HG03045 (cell line): ENCODE data around the gene RANBP9.
A peak's percentile ranks its signal among the peaks of the same experiment; 100 is the strongest.

Source experiments
- ATAC-seq: cut with Tn5 transposase; IDR thresholded peaks from one replicate; pipeline ENCODE4 v1.9.1; 2021; ENCODE audit warnings: mild to moderate bottlenecking, moderate library complexity; ENCODE audit not compliant: unreplicated experiment

RANBP9 gene

DNA sequence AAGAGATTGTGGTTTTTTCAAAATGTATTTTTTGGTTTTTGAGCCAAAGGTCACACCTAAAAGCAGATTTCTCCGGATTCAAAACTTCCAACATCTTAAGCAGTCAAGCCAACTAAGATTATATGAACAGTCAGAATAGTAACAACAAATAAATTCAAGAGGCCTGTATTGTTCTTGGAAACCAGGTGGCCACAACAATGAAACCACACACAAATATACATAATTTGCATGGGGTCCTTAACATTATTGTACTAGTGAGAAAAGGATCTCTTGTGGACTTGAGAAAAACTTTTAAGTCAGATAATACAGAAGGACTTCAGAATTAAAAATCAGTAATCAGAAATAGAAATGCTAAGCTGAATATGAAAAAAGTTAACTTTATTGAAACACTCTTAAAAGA, 55.9 kb downstream of the RANBP9 start:
- ATAC-seq, result no peak

DNA sequence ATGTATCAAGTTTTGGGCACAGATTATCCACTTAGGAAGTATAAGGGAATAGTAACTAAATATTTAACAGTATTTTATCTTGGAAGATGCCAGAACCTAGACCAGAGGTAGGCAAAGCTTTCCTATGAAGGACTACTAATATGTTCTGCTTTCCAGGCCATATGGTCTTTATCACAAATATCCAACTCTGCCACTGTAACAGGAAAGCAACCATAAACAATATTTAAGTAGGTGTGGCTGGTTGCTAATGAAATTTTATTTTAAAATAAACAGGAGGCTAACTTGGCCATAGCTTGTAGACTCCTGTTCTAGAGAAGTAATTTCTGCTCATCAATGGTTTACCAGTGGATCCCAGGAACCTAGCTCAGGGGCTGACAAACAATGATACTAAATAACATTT, 57.1 kb downstream of the RANBP9 start:
- ATAC-seq, result no peak

DNA sequence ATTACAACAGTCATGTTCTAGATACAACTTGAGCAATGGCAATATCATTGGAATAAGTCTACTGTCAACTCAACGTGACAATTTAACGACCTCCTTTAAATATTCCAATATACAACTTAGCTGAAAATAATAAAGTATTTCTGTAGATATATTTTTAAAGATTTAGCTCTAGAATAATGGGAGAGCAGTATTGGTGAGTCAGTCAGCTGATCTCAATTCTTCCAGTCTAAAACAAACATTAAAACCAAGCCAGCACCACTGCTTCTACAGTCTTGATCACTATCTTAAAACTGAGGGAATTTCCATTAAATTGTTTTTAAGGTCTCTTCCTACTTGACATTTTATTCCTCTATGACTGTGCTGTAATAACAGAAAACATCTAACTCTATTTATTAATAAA, 58.3 kb downstream of the RANBP9 start:
- no peak for ATAC-seq

DNA sequence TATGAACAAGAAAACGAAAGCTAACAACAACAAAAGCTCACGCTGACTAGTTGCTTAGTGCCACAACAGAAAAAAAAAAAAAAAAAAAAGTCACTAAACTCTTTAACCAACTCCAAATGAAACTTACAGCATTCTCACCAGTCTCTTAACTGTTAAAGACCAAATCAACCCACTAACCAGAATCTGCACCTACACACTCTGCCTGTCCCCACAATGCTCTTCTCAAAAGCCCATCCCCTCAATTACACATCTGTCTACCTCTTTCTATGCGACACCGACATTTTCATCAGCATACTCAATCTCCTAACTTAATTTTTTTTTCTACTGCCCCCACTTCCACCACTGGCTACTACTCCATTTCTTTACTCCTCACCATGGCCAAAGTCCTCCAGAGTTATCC, 62.2 kb downstream of the RANBP9 start:
- no peak for ATAC-seq

DNA sequence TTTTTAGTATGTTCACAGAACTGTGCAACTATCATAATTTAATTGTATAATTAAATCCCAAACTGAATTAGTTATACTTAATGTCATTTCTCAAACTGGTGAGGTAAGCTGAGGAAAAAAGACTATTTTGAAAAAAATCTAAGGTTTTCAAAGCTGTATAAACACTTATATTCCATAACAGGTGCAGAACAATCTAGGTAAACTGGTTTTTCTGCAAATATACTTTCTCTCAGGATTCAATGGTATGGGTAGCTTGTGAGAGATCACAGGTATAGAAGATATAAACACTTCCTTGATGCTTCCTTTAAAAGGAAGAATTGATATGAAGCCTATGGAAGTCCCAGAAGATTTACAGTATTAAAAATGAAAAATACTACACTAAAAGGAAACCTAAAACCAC, 62.8 kb downstream of the RANBP9 start:
- no peak for ATAC-seq

DNA sequence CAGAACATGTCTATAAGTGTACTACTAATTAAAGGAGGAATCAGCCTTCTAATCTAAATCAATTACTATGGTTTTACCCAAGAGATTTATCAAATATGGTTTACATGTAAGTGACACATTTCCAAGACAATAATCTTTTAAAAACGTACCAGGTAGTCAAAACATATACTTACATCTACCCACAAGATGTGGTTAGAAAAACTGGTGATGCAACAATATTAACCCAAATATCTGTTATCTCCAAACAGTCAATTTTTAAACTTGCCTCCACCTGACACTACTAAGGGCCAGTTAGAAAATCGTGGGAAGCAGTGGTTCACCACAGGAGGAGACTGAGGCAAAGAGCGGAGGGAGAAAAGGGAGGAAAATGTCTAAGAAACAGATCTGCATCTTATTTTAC, 68.5 kb downstream of the RANBP9 start:
- no peak for ATAC-seq

DNA sequence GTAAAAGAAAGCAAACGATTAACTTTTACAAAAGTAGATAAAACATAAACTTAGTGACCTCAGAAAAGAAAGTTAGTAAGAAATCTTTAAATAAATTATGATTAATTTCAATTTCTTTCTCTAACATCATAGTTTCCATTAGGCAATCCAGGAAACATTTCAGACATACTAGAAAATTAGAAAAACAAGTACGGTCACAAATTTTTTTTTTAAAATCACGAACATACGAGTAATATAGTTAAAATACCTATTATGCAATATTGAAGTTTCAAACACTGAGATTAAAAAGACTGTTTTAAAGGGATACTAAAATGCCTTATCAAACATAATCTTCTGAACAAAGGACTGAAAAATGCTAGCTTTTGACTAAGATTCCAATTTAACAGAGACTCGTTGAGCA, 70.3 kb downstream of the RANBP9 start:
- no peak for ATAC-seq

DNA sequence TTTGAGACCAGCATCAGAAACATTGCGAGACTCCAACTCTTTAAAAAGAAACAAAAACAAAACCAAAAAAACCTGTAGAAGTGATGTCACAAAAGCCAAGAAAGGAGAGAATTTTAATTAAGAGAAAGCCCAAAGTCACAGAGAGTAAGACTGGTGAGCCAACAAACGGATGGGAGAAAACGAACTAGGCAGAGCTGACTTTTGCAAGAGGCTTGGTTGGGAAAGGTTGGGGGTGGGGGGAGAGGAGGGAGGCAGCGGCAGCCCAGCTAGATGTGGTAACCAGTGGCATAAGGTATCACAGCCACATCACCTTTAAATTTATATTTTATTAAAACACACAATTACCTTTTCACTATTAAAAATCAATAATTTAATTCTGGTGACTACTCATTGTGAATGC, 73.0 kb downstream of the RANBP9 start:
- ATAC-seq, result no peak

DNA sequence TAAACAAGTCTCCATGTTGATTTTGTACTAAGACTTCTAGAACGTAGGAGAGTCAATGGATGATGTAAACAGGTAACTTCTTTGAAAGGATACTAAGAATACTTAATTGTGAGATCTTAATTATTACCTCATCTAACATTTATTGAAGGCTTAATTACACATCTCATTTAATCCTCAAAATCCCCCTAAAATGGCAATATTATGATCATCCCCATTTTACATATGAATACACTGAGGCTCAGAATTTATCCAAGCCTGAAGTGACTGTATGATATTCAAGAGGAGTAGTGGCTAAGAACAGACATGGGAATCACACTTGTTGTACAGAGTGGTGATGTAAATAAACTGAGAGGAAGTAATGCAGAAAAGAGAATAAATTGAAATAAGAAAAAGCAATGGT, 73.6 kb downstream of the RANBP9 start:
- ATAC-seq, result no peak

DNA sequence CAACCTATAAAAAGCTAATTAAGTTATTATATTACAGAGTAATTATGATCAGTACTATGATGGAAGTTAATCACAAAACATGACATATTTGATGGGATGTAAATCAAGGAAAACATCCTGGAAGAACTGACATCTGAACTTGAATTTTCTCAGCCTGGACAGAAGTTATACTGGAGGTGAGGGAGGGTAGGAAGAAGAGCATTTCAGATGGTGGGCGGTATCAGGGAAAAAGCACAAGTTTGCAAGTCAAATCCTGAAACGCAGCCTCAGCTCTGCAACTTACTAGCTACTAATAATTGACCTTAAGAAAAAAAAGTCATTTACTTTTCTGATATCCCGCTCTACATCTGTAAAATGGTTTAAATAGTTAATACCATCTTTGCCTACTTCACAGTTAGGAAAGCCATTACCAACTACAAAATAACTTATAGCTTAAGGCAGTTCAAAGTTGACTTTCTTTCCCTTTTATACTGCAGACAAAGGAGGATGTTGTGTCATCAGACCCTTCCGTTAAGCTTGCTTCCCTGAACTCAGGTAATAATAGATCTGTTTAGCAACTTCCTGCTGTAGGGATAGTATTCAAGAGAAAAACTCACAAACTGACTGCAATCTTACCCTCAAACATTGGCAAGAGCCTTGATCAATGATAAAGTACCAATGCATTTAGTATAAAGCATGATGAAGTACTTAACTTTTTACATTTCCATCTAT, 75.5 kb downstream of the RANBP9 start:
- no peak for ATAC-seq

DNA sequence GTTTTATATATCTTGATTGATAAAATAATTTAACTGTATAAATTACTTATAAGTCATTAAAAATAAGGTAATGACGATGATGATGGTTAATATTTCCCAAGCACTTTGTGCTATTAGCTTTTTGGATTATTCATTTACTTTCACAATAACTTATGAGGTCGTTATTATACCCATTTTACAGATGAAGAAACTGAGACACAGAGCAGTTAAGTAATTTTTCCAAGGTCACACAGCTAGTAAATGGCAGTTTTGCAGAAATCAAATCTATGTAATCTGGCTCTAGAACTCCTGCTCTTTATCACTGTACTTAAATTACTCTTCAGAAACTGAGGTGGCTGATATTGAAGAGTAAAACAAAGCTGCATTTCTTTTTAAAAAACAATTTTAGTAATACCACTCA, 78.3 kb downstream of the RANBP9 start:
- no peak for ATAC-seq

DNA sequence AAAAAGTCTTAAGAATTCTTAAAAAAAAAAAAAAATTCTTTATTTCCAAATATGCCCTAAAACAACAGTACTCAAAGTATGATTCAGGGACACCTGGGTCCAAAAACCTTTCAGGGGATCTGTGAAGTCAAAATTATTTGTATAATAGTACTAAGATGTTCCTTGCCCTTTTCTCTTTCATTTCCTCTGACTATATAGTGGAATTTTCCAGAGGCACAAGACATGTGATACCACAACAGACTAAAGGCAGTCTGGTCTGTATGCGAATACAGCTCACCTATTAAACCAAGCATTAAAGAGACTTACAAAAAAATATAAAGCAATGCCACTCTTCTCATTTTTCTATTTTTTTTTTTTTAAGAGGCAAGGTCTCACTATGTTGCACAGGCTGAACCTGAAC, 81.1 kb downstream of the RANBP9 start:
- no peak for ATAC-seq

DNA sequence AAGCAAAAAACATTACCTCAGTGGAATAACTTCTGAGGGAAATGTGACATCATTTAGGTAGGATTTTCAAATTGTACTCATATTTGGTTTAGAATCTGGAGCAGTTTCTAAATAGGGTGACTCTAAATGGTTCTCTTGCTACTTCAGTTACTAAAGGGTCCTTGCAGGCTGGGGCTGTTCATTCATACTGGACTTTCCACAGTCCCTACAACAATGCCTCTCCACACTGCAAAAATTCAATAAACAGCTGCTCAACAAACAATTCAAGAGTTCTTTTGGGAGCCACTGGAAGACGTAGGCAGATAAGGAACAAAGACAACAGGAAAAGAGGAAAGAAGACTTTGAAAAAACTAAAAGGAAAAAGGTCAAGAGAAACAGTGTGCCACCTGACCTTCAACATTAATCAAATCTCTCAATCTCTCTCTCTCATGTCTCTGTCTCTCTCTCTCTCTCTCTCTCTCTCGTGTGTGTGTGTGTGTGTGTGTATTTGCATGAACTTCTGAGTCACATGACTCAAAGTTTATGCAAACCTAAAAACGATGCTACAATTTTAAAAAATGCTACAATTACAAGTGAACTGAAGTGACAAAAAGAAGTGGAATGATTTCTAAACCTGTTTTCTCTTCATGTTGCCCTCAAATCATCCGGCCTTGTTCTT, 82.0 kb downstream of the RANBP9 start:
- no peak for ATAC-seq

DNA sequence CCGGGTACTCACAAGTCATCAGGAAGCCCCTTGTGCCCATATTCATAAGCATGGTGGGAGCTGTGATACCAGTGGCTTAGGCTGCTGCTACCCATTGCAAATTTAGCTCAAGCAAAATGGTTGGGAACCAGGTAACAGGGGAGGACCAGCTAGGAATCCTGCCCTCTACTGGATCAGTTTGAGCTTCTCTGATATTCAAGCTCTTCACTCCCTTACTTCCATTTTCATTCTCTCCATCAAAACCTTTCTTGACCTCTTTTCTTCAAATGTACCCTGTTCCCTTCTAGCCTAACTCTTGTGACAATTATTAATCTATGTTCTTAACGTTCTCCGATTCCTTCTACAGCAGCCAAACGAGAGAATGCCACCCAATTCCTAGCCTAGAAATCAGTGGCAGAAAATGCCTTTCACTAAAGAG, 86.8 kb downstream of the RANBP9 start:
- no peak for ATAC-seq

DNA sequence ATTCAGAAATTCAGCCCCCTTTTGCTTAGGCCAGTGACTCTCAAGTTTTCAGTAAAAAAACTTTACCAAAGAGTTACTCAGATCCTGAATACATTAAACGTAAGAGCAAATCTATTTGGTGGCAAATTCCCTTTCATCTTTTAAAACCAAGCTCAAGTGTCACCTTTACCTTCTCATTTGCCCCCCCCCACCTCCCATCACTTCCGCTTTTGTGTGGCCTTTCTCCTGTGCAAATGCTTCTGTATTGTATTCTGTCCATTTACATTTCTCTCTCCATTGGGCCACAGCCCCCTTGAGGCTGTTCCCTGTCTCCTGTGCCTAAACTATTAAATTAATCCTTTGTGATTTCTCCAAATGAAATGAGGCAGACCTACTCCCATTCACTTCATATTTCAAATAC, 94.6 kb downstream of the RANBP9 start:
- ATAC-seq, result no peak

DNA sequence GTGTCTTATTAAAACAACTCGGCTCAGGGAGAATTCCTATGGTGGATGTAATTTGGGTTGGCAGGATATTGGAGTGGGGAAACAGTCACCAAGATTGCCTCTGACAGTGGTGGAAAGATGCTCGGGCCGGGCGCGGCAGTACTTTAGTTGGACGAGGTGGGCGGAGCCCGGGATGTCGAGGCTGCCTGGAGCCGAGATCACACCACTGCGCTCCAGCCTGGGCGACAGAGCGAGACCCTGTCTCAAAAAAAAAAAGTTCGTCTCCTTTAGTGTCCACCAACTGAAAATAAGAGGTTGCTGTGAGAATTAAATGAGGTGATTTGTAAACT, 95.9 kb downstream of the RANBP9 start:
- peak; percentile 21 for ATAC-seq

DNA sequence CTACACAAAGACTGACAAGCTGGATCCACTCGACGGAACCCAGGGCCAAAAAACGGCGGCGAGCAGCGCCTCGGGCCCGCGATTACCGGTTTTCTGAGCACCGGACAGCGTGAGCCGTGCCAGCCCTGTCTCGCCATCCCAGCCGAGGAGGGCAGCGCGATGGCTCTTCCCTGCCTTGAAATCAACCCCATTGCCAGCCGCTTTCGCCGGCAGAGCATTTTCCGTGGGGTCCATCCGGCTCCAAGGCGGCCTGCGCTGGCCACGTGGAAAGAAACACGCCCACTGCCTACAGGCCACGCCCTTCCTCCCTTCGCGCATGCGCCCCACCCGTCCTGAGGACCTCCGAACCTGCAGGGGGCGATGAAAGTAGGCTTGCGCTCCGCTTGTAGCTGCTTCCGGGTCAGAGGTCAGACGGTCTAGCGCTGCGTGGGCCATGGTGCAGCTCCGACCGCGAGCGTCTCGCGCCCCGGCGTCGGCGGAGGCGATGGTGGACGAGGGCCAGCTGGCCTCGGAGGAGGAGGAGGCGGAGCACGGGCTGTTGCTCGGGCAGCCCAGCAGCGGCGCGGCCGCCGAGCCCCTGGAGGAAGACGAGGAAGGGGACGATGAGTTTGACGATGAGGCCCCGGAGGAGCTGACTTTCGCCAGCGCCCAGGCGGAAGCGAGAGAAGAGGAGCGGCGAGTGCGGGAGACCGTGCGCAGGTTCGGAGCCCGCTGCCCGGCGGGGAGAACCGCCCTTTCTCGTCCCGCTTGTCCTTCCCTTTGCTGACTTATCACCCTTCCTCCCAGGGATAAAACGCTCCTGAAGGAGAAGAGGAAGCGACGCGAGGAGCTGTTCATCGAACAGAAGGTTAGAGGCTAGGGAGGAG, 96.5 kb downstream of the RANBP9 start, which contains the start of gene NOL7:
NOL7 (plus strand) TSS at position 410 of the 866 bp plus-strand sequence; CDS start at position 434, 24 bp downstream.
- peak; percentile 90 for ATAC-seq

DNA sequence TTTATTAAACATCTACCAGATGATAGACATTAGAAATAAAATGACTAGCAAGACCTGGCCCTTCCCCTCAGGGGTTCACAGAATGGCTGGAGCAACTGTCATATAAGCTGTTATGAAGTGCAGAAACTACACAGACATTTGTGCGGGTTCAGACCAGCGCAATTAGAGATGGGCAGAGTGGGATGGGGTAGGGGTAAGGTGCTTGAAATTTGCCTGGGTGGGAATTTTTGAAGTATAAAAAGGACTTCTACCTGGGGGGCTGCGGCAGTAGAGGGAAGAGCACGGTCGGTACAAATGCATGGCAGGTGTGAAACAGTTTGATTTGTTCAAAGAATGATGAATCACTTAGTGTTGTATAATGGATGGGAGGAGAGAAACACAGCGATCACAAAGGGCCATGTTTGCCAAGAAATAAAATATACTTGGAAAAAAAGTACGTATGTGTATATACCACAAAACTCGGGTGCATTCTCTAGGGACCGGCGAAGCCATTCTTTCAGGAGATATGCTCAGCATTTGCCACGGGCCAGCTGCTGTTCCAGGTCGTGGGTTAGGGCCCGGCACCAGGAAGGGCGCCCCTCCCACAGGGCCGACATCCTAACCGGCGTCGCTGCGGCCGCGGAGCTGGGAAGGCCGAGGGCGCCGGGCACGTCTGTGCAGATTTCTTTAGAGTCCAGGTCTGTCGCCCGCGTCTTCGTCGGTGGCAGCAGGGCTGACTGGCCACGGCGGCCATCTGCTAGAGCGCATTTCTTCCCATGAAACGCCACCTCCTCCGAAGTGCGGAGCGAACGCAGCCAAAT, 97.3 kb downstream of the RANBP9 start:
- ATAC-seq, result peak; percentile 25

DNA sequence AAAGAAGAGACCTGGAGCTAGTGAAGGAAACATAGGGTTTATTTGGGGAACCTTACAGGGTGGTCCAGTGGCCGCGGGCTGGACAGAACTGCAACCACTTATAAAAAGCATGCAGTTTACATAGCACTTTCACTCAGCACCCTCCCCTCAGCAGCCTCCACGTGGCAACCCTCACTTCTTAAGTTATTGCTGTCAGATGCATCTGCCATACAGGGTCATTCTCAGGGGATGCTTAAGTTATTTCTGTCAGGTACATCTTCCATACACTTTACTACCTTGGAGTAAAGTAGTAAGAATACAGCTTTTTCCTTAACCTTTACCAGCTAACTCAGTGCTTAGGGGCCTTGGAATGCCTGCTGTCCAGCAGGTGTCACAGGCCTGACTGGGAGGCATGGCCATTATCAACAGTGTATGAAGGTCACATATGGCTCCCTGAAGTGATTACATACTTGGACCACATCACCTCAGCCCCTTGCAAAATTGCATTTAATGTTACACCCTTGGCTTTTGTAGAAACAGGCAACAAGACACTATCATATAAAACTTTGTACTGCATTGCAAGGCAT, 98.5 kb downstream of the RANBP9 start:
- no peak for ATAC-seq

DNA sequence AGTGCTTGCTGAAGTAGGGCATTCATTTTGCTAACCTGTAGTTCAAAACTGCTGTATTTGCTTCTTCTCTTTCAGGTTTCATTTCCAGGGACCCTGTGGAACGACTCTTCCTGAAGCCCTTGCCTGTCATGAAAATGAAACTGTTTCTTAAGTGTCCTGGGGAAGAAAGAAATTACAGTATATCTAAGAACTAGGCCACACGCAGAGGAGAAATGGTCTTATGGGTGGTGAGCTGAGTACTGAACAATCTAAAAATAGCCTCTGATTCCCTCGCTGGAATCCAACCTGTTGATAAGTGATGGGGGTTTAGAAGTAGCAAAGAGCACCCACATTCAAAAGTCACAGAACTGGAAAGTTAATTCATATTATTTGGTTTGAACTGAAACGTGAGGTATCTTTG, 99.9 kb downstream of the RANBP9 start:
- ATAC-seq, result no peak

DNA sequence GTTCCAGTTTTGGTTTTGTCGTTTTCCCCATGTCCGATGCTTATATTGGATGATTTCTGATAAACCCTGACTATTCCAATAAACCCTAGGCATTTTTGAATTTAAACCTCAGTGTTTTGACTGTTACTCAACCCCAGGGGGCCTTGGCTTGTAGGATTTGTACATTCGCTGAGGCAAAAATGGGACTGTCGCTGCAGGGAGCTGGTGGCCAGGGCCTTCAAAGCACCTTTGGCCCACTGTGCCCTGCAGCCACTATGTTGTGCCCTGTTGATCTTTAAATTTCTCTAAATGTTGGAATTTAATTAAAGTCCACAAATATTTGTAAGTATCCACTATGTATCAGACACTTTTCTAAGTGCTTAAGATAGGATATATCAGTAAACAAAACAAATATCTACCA, 106.0 kb downstream of the RANBP9 start:
- ATAC-seq, result no peak
